T-helper 2 cell treated with Interferon-gamma antibody and Interleukin-4, amounts not matched to agents 100 ng/mL and 5 ng/mL, for 36 hours (primary cell): Measurements from ENCODE around the gene MPP2. TPM values are rescaled to one million over a fixed set of nuclear protein-coding genes. Genes with fewer than 3 reads are reported as not detected.

Experiments
- intact Hi-C: fragments of 100-400 bp; cut with micrococcal nuclease; formaldehyde crosslinking; loops from one replicate; pipeline ENCODE4 v1.15.1; 2023
- total RNA-seq: library from RNA; stranded (reverse); gene quantifications from 2 replicates; pipeline ENCODE4 v1.2.3, GENCODE V29; 2022

The MPP2 gene
- total RNA-seq, 1 donor from 2014 or later, result 0.64 TPM

DNA sequence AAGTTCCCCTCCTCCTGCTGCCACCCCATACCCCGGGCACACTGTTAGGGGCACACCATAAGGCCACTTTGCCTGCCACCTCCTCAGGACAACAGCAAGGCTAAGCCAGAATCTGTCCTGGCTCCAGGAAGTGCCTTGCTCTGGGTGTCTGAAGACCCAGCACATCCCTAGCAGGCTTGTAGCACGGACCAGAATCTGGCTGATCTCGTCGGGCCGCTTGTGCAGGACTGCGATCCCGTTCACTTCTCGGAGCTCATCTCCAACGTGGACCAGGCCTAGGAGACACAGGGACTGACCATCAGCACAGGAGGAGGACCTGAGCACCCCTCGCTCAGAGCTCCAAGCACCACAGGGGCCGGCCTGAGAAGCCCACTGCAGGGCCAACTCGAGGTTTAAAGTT is 81.8 kb downstream of the MPP2 start:
- intact Hi-C loops, result no loop called here

Other genes starting within 250 kb of the MPP2 start
- 9.0 and 9.3 TPM in 2 replicates for gene MEOX1, start 245.6 kb downstream of the MPP2 start, total RNA-seq
- gene SOST, start 148.7 kb downstream of the MPP2 start, total RNA-seq, result not detected in 2 replicates
- 3.8 and 5.7 TPM in 2 replicates for gene DUSP3, start 128.6 kb downstream of the MPP2 start, total RNA-seq
- not detected in 2 replicates for gene CFAP97D1, start 127.1 kb downstream of the MPP2 start, total RNA-seq
- not detected in 2 replicates for gene MPP3, start 74.4 kb downstream of the MPP2 start, total RNA-seq
- not detected in 2 replicates for gene CD300LG, start 60.4 kb downstream of the MPP2 start, total RNA-seq
- gene PPY, start 34.9 kb upstream of the MPP2 start, total RNA-seq, result not detected in 2 replicates
- gene PYY, start 46.4 kb upstream of the MPP2 start, total RNA-seq, result not detected in 2 replicates
- 0.20 and 0.41 TPM in 2 replicates for gene NAGS, start 97.1 kb upstream of the MPP2 start, total RNA-seq
- 29.7 and 30.5 TPM in 2 replicates for gene TMEM101, start 107.4 kb upstream of the MPP2 start, total RNA-seq
- 66.8 and 69.2 TPM in 2 replicates for gene LSM12, start 159.1 kb upstream of the MPP2 start, total RNA-seq
- 22.7 and 25.5 TPM in 2 replicates for gene G6PC3, start 163.2 kb upstream of the MPP2 start, total RNA-seq
- 10.3 and 14.7 TPM in 2 replicates for gene HDAC5, start 216.1 kb upstream of the MPP2 start, total RNA-seq
- gene HROB, start 234.4 kb upstream of the MPP2 start, total RNA-seq, result 14.3 and 15.2 TPM in 2 replicates